HG03139 (cell line): Measurements from ENCODE around the gene C7orf33.
"Not testable (repeated sequence)": the region's sequence is repeated elsewhere in the genome, so short reads cannot be mapped to it uniquely, and the experiment has no call there.

Experiments used
- ATAC-seq: cut with Tn5 transposase; IDR thresholded peaks from one replicate; pipeline ENCODE4 v1.9.1; 2021; ENCODE audit not compliant: unreplicated experiment

Gene C7orf33

DNA sequence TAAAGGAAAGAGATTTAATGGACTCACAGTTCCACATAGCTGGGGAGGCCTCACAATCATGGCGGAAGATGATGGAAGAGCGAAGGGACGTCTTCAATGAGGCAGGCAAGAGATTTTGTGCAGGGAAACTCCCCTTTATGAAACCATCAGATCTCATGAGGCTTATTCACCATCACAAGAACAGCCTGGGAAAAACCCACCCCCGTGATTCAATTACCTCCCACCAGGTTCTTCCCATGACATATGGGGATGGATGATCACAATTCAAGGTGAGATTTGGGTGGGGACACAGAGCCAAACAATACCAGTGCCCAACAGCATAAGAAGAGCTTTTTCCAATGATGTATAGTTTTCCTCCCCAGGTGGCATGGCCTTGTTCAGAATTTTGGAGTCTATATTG lies 11.2 kb upstream of the C7orf33 start:
- no peak for ATAC-seq

DNA sequence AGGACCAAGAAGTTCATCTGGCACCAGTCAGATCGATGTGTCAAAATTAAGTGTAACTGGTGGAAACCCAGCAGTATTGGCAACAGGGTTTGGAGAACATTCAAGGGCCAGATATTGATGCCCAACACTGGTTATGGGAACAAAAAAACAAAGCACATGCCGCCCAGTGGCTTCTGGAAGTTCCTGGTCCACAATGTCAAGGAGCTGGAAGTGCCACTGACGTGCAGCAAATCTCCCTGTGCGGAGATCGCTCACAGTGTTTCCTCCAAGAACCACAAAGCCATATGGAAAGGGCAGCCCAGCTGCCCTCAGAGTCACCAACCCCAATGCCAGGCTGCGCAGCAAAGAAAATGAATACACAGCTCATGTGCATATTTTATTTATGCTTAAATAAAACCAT lies 10.1 kb upstream of the C7orf33 start:
- no peak for ATAC-seq

- ATAC-seq = no peak
Observed at GRCh38 chr7:148581624-148582023, 8.9 kb upstream of the C7orf33 start.

DNA sequence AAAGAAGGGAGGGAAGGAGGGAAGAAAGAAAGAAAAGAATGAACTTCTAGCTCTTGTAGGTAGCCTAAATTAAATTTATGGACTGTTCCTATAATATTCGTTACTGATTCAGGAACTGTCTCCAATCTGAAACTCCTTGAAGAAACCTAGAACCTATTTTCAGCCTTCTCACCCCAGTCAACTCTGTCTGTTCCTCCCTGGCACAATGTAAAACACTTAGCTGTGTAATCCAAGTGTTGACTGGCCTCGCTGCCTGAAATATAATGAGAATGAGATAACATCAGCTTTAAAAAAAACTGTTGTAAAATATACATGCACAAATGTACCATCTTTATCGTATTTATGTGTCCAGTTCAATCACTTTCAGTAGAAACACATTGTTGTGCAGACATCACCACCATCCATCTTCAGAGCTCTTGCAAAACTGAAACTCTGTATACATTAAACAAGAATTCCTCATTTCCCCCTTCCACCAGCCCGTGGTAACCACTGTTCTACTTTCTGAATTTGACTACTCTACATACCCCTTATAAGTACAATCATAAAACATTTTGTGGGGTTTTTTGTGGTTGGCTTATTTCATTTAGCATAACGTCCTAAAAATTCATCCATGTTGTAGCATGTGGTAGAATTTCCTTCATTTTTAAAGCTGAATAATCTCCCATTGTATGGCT lies 6.3 kb upstream of the C7orf33 start:
- peak; percentile 84 for ATAC-seq

- ATAC-seq = no peak
Observed at GRCh38 chr7:148585399-148585798, 5.2 kb upstream of the C7orf33 start.

DNA sequence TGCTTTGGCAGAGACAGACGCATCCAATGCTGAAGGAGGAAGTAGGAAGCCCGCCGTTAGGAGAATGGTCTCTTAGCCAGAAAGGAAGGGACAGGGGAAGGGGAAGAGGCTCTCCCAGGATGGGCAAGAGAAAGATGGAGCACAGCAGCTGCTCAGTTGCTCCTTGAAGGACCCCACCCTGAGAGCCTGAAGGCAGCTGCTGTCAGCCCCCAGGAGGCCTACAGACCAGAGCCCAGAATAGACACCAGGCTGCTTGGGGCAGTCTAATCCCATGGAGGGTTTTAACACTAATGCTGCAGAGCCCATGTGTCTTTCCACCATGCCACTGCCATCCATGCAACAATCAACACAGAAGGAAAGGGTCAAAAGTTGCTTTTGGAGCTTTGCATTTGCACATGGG lies 3.5 kb upstream of the C7orf33 start:
- no peak for ATAC-seq

DNA sequence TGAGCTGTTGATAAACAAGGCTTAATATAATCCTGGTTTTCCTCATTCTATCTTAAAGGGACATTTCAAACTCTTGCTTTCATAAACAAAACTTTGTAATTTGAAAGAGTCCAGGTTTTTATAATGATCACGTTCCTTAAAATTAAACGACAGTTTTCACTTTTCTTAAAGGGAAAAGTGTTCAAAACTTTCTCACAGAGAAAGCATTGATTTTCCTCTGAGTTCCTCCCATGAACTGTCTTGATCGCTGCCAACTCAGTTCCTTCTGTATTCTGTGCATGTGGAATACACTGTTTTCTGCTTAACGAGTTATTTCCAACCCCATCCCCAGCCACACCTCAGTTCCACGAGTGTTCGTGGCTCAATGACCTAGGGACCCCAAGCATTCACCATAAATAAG lies 2.4 kb upstream of the C7orf33 start:
- no peak for ATAC-seq

GRCh38 chr7:148588670-148589131 lies 1.9 kb upstream of the C7orf33 start:
- ATAC-seq = no peak

- ATAC-seq = no peak
Observed at GRCh38 chr7:148589640-148590039, 926 bp upstream of the C7orf33 start.

- ATAC-seq = not testable (repeated sequence)
Observed at GRCh38 chr7:148596354-148596753, 5.8 kb downstream of the C7orf33 start.

DNA sequence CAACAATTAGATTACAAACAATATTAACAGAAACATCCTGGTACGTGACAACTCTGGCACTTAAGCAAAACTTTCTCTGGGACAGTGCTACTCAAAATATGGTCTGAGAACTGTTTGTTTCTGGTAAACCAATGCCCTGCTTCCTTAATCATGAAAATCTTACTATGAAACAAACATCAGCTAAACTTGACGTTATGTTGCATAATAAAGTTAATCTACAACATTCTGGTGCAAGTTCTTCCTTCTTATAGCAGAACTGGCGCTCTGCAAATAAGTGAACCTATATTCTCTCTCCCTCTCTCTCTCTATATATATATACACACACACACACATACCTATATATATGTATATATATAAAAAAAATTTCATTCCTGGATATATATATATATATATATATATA lies 7.8 kb downstream of the C7orf33 start:
- ATAC-seq = no peak

- no peak for ATAC-seq
Observed at GRCh38 chr7:148605350-148605749, 14.8 kb downstream of the C7orf33 start.

GRCh38 chr7:148607151-148607661 lies 16.6 kb downstream of the C7orf33 start:
- no peak for ATAC-seq

DNA sequence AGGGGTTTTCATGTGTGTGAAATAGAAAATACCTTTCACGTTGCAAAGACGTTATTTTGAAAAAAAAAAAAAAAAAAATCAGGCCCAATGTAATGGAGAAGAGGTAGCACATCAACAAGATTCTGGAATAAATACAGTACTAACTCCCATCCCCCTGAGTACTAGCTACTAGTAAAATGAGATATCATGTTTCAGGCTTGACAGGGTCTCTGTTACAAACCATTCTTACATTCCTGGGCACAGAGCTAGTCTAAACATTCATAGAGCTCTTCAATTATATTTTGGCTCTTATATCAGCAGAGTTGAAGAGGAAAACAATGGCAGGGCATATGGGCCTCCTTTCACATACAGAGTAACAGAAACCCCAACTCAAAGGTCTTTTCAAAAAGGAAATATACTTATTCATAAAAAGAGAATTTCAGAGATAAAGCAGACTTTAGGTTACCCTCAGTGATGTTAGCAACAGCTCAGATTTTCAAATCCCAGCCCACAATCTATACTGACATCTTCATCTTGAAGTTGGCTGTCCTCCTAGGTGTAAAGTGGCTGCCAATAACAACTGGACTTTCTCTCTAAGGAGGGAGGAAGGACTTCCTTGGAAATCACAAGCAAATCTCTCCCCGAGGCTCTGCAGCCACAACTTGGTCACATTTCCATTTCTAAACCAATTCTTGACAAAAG lies 18.6 kb downstream of the C7orf33 start:
- ATAC-seq = no peak

DNA sequence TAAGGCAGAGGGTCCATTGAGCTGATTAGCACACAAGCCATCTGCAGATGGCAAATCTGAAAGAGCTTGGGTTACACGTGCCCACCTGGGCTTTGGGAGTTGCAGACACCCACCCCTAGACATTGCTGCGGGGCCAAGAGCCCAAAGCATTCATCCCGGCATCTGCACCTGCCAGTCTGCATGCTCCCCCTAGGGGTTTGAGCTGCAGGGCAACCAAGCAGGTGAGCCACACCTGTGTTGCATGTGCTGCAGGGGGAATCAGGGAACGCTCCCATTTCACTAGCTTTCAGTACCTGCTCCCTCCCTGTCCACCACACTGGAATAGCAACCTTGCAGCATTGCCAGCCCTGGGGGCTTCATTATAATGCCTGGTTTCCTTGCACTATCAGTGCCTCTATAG lies 21.1 kb downstream of the C7orf33 start:
- ATAC-seq = no peak

- no peak for ATAC-seq
Observed at GRCh38 chr7:148615085-148615730, 24.6 kb downstream of the C7orf33 start.

DNA sequence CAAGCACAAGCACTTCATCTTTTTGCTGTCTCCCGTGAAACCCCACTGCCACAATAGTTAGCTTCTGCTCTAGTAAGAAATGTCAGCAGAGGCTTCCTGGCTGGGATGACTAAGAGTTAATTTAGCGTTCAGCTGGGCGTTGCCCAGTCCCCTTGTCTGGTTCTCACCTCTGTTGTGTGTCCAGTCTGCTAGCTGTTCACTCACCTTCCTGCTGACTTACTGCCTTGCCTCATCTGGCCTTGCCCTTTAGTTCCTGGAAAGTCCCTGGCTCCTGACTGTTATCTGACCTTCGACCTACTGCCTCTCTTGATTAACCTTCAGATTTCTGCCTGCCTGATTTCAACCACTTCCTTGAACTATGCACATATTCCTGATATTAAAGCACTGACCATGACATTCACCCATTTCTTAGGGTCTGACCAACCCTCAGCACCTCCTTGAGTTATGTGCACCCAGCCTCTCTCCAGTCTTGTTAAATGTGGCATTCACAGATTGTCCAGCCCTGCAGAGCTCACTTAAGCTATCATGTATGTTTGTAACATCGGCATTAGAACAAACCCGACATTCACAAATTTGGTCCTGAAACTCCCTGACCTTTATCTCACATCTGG lies 30.3 kb downstream of the C7orf33 start:
- no peak for ATAC-seq

GRCh38 chr7:148621563-148621962 lies 31.0 kb downstream of the C7orf33 start:
- no peak for ATAC-seq

- ATAC-seq = no peak
Observed at GRCh38 chr7:148622887-148623585, 32.5 kb downstream of the C7orf33 start.

GRCh38 chr7:148623586-148624282 lies 33.2 kb downstream of the C7orf33 start:
- ATAC-seq = no peak
